HG03097 (cell line): ENCODE measurements around the gene MMP1.

ENCODE experiments used
- ATAC-seq: cut with Tn5 transposase; IDR thresholded peaks from one replicate; pipeline ENCODE4 v1.9.1; 2021; ENCODE audit not compliant: unreplicated experiment, low FRiP score

The MMP1 gene

GRCh38 chr11:102798012-102798746 lies at the start of gene MMP1:
Gene MMP1, minus strand, starts transcription at chr11:102798160. Its CDS starts 68 bp downstream, at chr11:102798092.
- ATAC-seq = no peak

GRCh38 chr11:102846292-102846691 lies 48.3 kb upstream of the MMP1 start:
- no peak for ATAC-seq

- no peak for ATAC-seq
Measured at GRCh38 chr11:102843489-102843888, 45.5 kb upstream of the MMP1 start, which contains the start of gene MMP3. Gene MMP3, minus strand, starts transcription at chr11:102843609. Its CDS starts 63 bp downstream, at chr11:102843546.

- ATAC-seq = no peak
Measured at GRCh38 chr11:102842930-102843329, 45.0 kb upstream of the MMP1 start.

- ATAC-seq = no peak
Measured at GRCh38 chr11:102840018-102840417, 42.1 kb upstream of the MMP1 start.

GRCh38 chr11:102837646-102838045 lies 39.7 kb upstream of the MMP1 start:
- no peak for ATAC-seq

GRCh38 chr11:102837156-102837555 lies 39.2 kb upstream of the MMP1 start:
- ATAC-seq = no peak

GRCh38 chr11:102836290-102836875 lies 38.4 kb upstream of the MMP1 start:
- ATAC-seq = no peak

GRCh38 chr11:102833731-102834130 lies 35.8 kb upstream of the MMP1 start:
- ATAC-seq = no peak

GRCh38 chr11:102832612-102833011 lies 34.7 kb upstream of the MMP1 start:
- no peak for ATAC-seq

- no peak for ATAC-seq
Measured at GRCh38 chr11:102831489-102832440, 33.8 kb upstream of the MMP1 start.

GRCh38 chr11:102831128-102831488 lies 33.1 kb upstream of the MMP1 start:
- no peak for ATAC-seq

- no peak for ATAC-seq
Measured at GRCh38 chr11:102830001-102830727, 32.2 kb upstream of the MMP1 start.

- ATAC-seq = no peak
Measured at GRCh38 chr11:102829316-102830000, 31.5 kb upstream of the MMP1 start.

GRCh38 chr11:102824556-102824955 lies 26.6 kb upstream of the MMP1 start:
- ATAC-seq = no peak

GRCh38 chr11:102819491-102819890 lies 21.5 kb upstream of the MMP1 start:
- no peak for ATAC-seq

- no peak for ATAC-seq
Measured at GRCh38 chr11:102813484-102813883, 15.5 kb upstream of the MMP1 start.

GRCh38 chr11:102812188-102812587 lies 14.2 kb upstream of the MMP1 start:
- ATAC-seq = no peak

- ATAC-seq = no peak
Measured at GRCh38 chr11:102810950-102811660, 13.1 kb upstream of the MMP1 start.
